Measurements from ENCODE around the gene ZC3H14. TPM values are rescaled to one million over a fixed set of nuclear protein-coding genes. Genes with fewer than 3 reads are reported as not detected.

The ZC3H14 gene
- total and polyA plus RNA-seq, 5 donors: 27.1 to 46.2 (median 44.9) TPM

GRCh38 chr14:88552876-88553275, 10.0 kb upstream of the ZC3H14 start:
- H3K4me3 ChIP-seq (ENCODE audit: low read length): no peak overlapping the region
- no peaks in the 10 kb centered on the region for H3K27me3 ChIP-seq (ENCODE audit: control insufficient read depth, insufficient read depth)
- intact Hi-C loops (cut with DNase I): loop anchor here in 1 of 4 donors (5.0 kb wide), 1 partner anchor 61 kb away; no protein-coding TSS in a partner anchor
- no peak for DNase-seq
- ATAC-seq: no peak
- WGBS: 48% methylated on average over 2 of the region's 2 CpGs
- H3K27ac ChIP-seq (ENCODE audit: low read length): no peak overlapping the region
- H3K9me3 ChIP-seq (ENCODE audit: control insufficient read depth, low read length): no peaks in the 10 kb centered on the region
- peaks cover 6% of the 10 kb centered on the region for H3K4me1 ChIP-seq (ENCODE audit: control insufficient read depth, insufficient read depth, low read length)

GRCh38 chr14:88553886-88554456, 8.9 kb upstream of the ZC3H14 start:
- H3K4me1 ChIP-seq (ENCODE audit: control insufficient read depth, insufficient read depth, low read length): no peaks in the 10 kb centered on the region
- ATAC-seq (no peak), DNase-seq (peak in 1 of 3 donors; percentile 72)
- H3K9me3 ChIP-seq (ENCODE audit: control insufficient read depth, low read length): no peaks in the 10 kb centered on the region
- peak overlapping the region; percentile 98 for H3K4me3 ChIP-seq (ENCODE audit: low read length)
- intact Hi-C loops (cut with DNase I): loop anchor here in 2 of 4 donors (2.0 to 5.0 kb wide), 2 partner anchors 61 to 62 kb away; no protein-coding TSS in a partner anchor
- H3K27ac ChIP-seq (ENCODE audit: low read length): peak overlapping the region; percentile 75
- no peaks in the 10 kb centered on the region for H3K27me3 ChIP-seq (ENCODE audit: control insufficient read depth, insufficient read depth)
- 2% methylated on average over 19 of the region's 19 CpGs for WGBS

DNA sequence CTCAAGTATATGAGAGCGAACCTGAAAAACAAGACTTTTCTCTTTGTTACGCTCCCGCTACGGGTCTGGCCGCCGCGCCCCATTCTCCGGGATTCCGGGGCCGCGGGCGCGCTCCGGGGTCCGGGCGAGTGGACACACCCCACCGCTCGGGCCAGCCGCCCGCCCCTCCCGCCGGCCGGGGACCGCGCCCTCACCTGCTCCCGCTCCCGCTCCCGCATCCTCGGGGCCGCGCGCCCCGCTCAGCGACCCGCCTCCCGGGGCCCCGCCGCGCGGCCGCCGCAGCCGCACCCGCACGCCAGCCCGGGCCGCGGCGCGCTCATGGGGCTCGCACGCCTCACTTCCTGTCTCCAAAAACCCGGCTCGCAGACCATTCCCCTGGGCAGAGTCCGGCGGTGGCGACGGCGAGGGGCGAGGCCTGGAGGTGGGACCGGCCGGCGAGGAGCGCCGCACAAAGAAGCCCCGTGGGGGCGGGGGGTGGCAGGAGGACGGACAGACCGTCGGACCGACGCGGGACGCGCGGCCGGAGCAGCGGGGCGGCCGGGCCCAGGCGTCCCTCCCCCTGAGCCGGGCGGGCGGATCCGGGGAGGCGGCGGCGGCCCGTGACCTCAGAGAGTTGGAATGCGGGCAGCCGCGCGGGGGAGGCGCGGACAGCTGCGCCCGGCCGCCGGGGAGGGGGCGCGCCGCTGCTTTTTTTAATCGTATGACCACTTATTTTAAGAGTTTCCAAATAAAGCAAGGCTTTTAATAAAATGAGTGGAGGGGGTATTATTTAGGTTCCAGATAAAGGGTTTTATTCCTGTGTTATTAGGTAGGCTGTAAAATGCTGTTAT, 8.2 kb upstream of the ZC3H14 start, which contains the start of gene PTPN21:
TSS of gene PTPN21 (minus strand) at position 551 of the 830 bp plus-strand sequence. CDS start 4,590 bp downstream, outside the sequence.
- WGBS: under 1% methylated on average over 103 of the region's 103 CpGs
- Histone ChIP-seq H3K27me3 (ENCODE audit: control insufficient read depth, insufficient read depth) (no peaks in the 10 kb centered on the region), H3K9me3 (ENCODE audit: control insufficient read depth, low read length) (no peaks in the 10 kb centered on the region), H3K4me1 (ENCODE audit: control insufficient read depth, insufficient read depth, low read length) (no peaks in the 10 kb centered on the region), H3K4me3 (ENCODE audit: low read length) (peak within 1 kb of the TSS; percentile 98), H3K27ac (ENCODE audit: low read length) (peak within 1 kb of the TSS; percentile 86)
- peak; percentile 90 to 92 for ATAC-seq
- intact Hi-C loops (cut with DNase I): loop anchor here in 2 of 4 donors (2.0 to 5.0 kb wide), 2 partner anchors 62 kb away; no protein-coding TSS in a partner anchor
- DNase-seq: peak; percentile 83 to 93 (median 91)

- H3K9me3 ChIP-seq (ENCODE audit: control insufficient read depth, low read length): no peaks in the 10 kb centered on the region
- intact Hi-C loops (cut with DNase I): no loop called here
- ATAC-seq: no peak
- H3K27me3 ChIP-seq (ENCODE audit: control insufficient read depth, insufficient read depth): no peaks in the 10 kb centered on the region
- no peaks in the 10 kb centered on the region for H3K4me1 ChIP-seq (ENCODE audit: control insufficient read depth, insufficient read depth, low read length)
- 38% methylated on average over 3 of the region's 3 CpGs for WGBS
- H3K4me3 ChIP-seq (ENCODE audit: low read length): no peak overlapping the region
- DNase-seq: no peak
- peak overlapping the region; percentile 2 for H3K27ac ChIP-seq (ENCODE audit: low read length)
Measured at GRCh38 chr14:88556581-88556980, 6.3 kb upstream of the ZC3H14 start.

DNA sequence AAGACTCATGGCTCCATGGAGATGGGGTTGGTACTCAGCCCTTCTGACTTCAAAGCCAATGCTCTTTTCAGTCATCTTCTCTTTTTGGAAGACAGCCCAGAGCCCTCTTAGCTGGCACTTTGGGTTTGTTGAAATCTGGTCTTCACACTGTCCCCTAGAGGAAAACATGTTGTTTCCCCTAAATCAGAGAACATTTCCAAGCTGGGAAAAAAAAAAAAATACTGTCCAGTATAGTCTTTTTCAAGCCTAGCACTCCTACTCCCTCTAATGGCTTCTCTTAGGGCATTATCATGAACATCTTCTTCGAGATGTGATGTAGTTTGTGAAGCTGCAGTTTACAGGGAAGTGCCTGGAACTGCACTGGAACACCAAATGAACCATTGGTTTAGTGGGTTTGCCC, 3.0 kb upstream of the ZC3H14 start:
- ATAC-seq: no peak
- WGBS: 3% methylated on average over 1 of the region's 1 CpG
- intact Hi-C loops (cut with DNase I): loop anchor here in 1 of 4 donors (5.0 kb wide), 1 partner anchor 68 kb away; no protein-coding TSS in a partner anchor

GRCh38 chr14:88562532-88562830, 356 bp upstream of the ZC3H14 start:
- WGBS: 25% methylated on average over 5 of the region's 5 CpGs
- H3K4me1 ChIP-seq (ENCODE audit: control insufficient read depth, insufficient read depth, low read length): peaks cover 2% of the 10 kb centered on the region

More for the DNA sequence above, 3.0 kb upstream of the ZC3H14 start:
- DNase-seq: no peak
- peaks cover 2% of the 10 kb centered on the region for H3K4me1 ChIP-seq (ENCODE audit: control insufficient read depth, insufficient read depth, low read length)
- no peaks in the 10 kb centered on the region for H3K27me3 ChIP-seq (ENCODE audit: control insufficient read depth, insufficient read depth)
- H3K9me3 ChIP-seq (ENCODE audit: control insufficient read depth, low read length): no peaks in the 10 kb centered on the region
- H3K4me3 ChIP-seq (ENCODE audit: low read length): no peak overlapping the region
- H3K27ac ChIP-seq (ENCODE audit: low read length): no peak overlapping the region

GRCh38 chr14:88563845-88564244, 1.0 kb downstream of the ZC3H14 start:
- DNase-seq: no peak
- WGBS: 40% methylated on average over 7 of the region's 7 CpGs
- peaks cover 2% of the 10 kb centered on the region for H3K4me1 ChIP-seq (ENCODE audit: control insufficient read depth, insufficient read depth, low read length)
- H3K9me3 ChIP-seq (ENCODE audit: control insufficient read depth, low read length): no peaks in the 10 kb centered on the region
- H3K27ac ChIP-seq (ENCODE audit: low read length): no peak overlapping the region
- intact Hi-C loops (cut with DNase I): loop anchor here in 1 of 4 donors (5.0 kb wide), 1 partner anchor 72 kb away; no protein-coding TSS in a partner anchor
- H3K4me3 ChIP-seq (ENCODE audit: low read length): peak overlapping the region; percentile 89
- no peaks in the 10 kb centered on the region for H3K27me3 ChIP-seq (ENCODE audit: control insufficient read depth, insufficient read depth)
- ATAC-seq: no peak

More at GRCh38 chr14:88562532-88562830, 356 bp upstream of the ZC3H14 start:
- Histone ChIP-seq H3K27ac (ENCODE audit: low read length) (no peak overlapping the region), H3K4me3 (ENCODE audit: low read length) (peak overlapping the region; percentile 89), H3K9me3 (ENCODE audit: control insufficient read depth, low read length) (no peaks in the 10 kb centered on the region), H3K27me3 (ENCODE audit: control insufficient read depth, insufficient read depth) (no peaks in the 10 kb centered on the region)
- intact Hi-C loops (cut with DNase I): loop anchor here in 1 of 4 donors (5.0 kb wide), 1 partner anchor 70 kb away; no protein-coding TSS in a partner anchor
- DNase-seq (no peak), ATAC-seq (peak in 1 of 2 donors; percentile 1)

- DNase-seq (no peak), ATAC-seq (no peak)
- intact Hi-C loops (cut with DNase I): no loop called here
- no peak overlapping the region for H3K4me3 ChIP-seq (ENCODE audit: low read length)
- WGBS: 89% methylated on average over 5 of the region's 5 CpGs
- no peak overlapping the region for H3K27ac ChIP-seq (ENCODE audit: low read length)
- H3K4me1 ChIP-seq (ENCODE audit: control insufficient read depth, insufficient read depth, low read length): peaks cover 2% of the 10 kb centered on the region
- no peaks in the 10 kb centered on the region for H3K9me3 ChIP-seq (ENCODE audit: control insufficient read depth, low read length)
- no peaks in the 10 kb centered on the region for H3K27me3 ChIP-seq (ENCODE audit: control insufficient read depth, insufficient read depth)
Measured at GRCh38 chr14:88565427-88565826, 2.6 kb downstream of the ZC3H14 start.

DNA sequence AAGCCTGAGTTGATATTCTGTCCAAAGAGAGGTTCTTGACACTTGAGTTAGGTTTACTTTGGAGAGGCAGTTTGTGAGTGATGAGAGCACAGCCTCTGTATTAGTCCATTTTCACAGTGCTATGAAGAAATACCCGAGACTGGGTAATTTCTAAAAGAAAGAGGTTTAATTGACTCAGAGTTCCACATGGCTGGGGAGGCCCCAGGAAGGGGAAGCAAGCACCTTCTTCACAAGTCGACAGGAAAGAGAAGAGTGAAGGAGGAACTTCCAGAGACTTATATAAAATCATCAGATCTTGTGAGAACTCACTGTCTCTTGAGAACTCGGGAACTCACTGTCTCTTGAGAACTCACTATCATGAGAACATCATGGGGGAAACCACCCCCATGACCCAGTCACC, 5.4 kb downstream of the ZC3H14 start:
- H3K4me3 ChIP-seq (ENCODE audit: low read length): no peak overlapping the region
- H3K27ac ChIP-seq (ENCODE audit: low read length): no peak overlapping the region
- no peaks in the 10 kb centered on the region for H3K9me3 ChIP-seq (ENCODE audit: control insufficient read depth, low read length)
- DNase-seq: no peak
- 64% methylated on average over 3 of the region's 3 CpGs for WGBS
- H3K4me1 ChIP-seq (ENCODE audit: control insufficient read depth, insufficient read depth, low read length): no peaks in the 10 kb centered on the region
- H3K27me3 ChIP-seq (ENCODE audit: control insufficient read depth, insufficient read depth): no peaks in the 10 kb centered on the region
- intact Hi-C loops (cut with DNase I): no loop called here
- ATAC-seq: no peak

DNA sequence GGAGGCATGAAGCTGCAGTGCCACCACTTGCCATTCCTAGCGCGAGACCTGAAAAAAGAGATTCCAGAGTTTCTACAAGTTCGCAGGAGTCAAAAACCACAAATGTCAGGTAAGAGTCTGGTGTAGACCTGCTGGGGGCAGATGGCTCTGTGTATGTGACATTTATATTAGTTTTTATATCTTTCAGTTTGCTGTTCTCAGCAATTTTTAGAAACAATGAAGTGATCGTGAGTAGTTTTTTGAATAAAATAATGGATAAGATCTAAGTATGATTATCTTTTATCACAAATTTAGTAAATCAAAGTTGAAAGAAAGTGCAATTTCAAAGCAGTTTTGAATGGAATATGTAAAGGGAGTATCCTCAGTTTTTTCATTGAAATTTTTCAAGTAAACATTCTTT, 9.3 kb downstream of the ZC3H14 start:
- no peaks in the 10 kb centered on the region for H3K27me3 ChIP-seq (ENCODE audit: control insufficient read depth, insufficient read depth)
- no peaks in the 10 kb centered on the region for H3K4me1 ChIP-seq (ENCODE audit: control insufficient read depth, insufficient read depth, low read length)
- H3K4me3 ChIP-seq (ENCODE audit: low read length): no peak overlapping the region
- 91% methylated on average over 4 of the region's 4 CpGs for WGBS
- no peak overlapping the region for H3K27ac ChIP-seq (ENCODE audit: low read length)
- intact Hi-C loops (cut with DNase I): no loop called here
- no peak for DNase-seq
- no peak for ATAC-seq
- no peaks in the 10 kb centered on the region for H3K9me3 ChIP-seq (ENCODE audit: control insufficient read depth, low read length)

GRCh38 chr14:88576222-88576621, 13.4 kb downstream of the ZC3H14 start:
- 95% methylated on average over 5 of the region's 5 CpGs for WGBS
- ATAC-seq (no peak), DNase-seq (no peak)
- Histone ChIP-seq H3K9me3 (ENCODE audit: control insufficient read depth, low read length) (no peaks in the 10 kb centered on the region), H3K4me3 (ENCODE audit: low read length) (no peak overlapping the region), H3K27ac (ENCODE audit: low read length) (no peak overlapping the region), H3K4me1 (ENCODE audit: control insufficient read depth, insufficient read depth, low read length) (no peaks in the 10 kb centered on the region), H3K27me3 (ENCODE audit: control insufficient read depth, insufficient read depth) (no peaks in the 10 kb centered on the region)
- intact Hi-C loops (cut with DNase I): no loop called here

Measured in right cardiac atrium (tissue), 5 donors.